BLaER1 treated with 17β-estradiol and CSF1 and Interleukin-3, amounts not matched to agents 10 nM and 100 nM (cell line): ENCODE results near the gene GALNT2.
A peak's percentile ranks its signal among the peaks of the same experiment; 100 is the strongest.

Source experiments
- H3K27ac ChIP-seq, 11 experiments: shearing (Covaris generic); formaldehyde crosslinking; 2 replicates each; pipeline ENCODE4 v1.8.1; 2022
- H3K27me3 ChIP-seq, 11 experiments: shearing (Covaris generic); formaldehyde crosslinking; 2 replicates each; pipeline ENCODE4 v1.8.1; 2022
- H3K36me3 ChIP-seq, 11 experiments: shearing (Covaris generic); formaldehyde crosslinking; 2 replicates each; pipeline ENCODE4 v1.8.1; 2022
- H3K4me1 ChIP-seq, 10 experiments: shearing (Covaris generic); formaldehyde crosslinking; 2 replicates each; pipeline ENCODE4 v1.8.1; 2022
- H3K4me2 ChIP-seq, 11 experiments: shearing (Covaris generic); formaldehyde crosslinking; 2 replicates each; pipeline ENCODE4 v1.8.1; 2022
- H3K4me3 ChIP-seq, 10 experiments: shearing (Covaris generic); formaldehyde crosslinking; 2 replicates each; pipeline ENCODE4 v1.8.1; 2022
- H3K9ac ChIP-seq, 11 experiments: shearing (Covaris generic); formaldehyde crosslinking; 2 replicates each; pipeline ENCODE4 v1.8.1; 2022
- H3K9me3 ChIP-seq, 11 experiments: shearing (Covaris generic); formaldehyde crosslinking; replicated peaks in 1 of 11; 2 replicates each; pipeline ENCODE4 v1.8.1; 2022
- H4K20me1 ChIP-seq, 11 experiments: shearing (Covaris generic); formaldehyde crosslinking; 2 replicates each; pipeline ENCODE4 v1.8.1; 2022
- Cebpa-rat ChIP-seq, 11 experiments: shearing (Covaris generic); IDR thresholded peaks; 2 replicates each; pipeline ENCODE4 v1.8.1; 2022

The GALNT2 gene

DNA sequence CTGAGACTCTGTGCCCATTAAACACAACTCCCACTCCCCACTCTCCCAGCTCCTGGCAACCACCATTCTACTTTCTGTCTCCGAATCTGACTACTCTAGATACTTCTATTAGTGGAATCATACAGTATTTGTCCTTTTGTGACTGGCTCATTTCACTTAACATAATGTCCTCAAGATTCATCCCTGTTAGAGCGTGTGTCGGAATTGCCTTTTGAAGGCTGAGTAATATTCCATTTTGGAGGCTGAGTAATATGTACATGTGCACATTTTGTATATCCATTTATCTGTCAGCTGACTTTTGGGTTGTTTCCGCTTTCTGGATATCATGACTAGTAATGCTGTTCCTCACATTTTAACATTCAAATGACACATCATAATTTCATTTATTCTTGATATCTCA is 30.3 kb downstream of the GALNT2 start:
- Histone ChIP-seq H3K4me1 (peaks cover 15 to 77% (median 56%) of the 10 kb centered on the region in 10 experiments), H3K27ac (no peak overlapping the region), H3K9ac (no peak overlapping the region), H3K9me3 (no peaks in the 10 kb centered on the region), H4K20me1 (peaks cover 0 to 100% (median 63%) of the 10 kb centered on the region in 11 experiments; a peak in 20 of 22 replicates), H3K4me3 (no peak overlapping the region), H3K4me2 (no peak overlapping the region), H3K27me3 (no peaks in the 10 kb centered on the region), H3K36me3 (peaks cover 10 to 67% (median 26%) of the 10 kb centered on the region in 11 experiments; a peak in 16 of 22 replicates)
- no peak for TF ChIP-seq Cebpa-rat (IDR thresholded peaks at IDR 0.05)

DNA sequence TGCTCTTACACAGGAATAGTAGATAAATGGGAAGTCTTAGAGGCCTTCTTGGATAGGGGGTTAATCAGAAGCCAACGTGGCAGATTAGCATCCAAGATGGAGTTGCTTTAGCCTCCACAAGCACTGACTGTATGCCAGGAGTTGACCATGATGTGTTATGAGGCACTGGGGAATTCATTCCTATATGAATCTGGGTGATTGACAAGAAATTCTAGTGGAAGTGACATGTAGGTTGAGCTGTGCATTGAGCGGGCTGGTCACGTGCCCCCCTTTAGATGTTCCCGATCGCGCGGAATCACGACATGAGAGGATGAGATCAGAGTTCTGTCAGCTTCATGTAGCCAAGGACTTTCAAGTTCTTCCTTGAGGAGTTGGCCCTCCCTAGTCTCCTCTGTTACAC is 31.7 kb downstream of the GALNT2 start:
- Histone ChIP-seq H3K4me2 (peak overlapping the region in 5 of 11 experiments; percentile 1 to 37 (median 14); a peak in 2 of 22 replicates), H4K20me1 (peaks cover 8 to 100% (median 69%) of the 10 kb centered on the region in 11 experiments; a peak in 21 of 22 replicates), H3K9ac (no peak overlapping the region), H3K27ac (no peak overlapping the region), H3K4me1 (peaks cover 29 to 79% (median 63%) of the 10 kb centered on the region in 10 experiments), H3K27me3 (no peaks in the 10 kb centered on the region), H3K4me3 (no peak overlapping the region), H3K9me3 (no peaks in the 10 kb centered on the region), H3K36me3 (peaks cover 5 to 55% (median 24%) of the 10 kb centered on the region in 11 experiments; a peak in 16 of 22 replicates)
- TF ChIP-seq Cebpa-rat (IDR thresholded peaks at IDR 0.05) = no peak

DNA sequence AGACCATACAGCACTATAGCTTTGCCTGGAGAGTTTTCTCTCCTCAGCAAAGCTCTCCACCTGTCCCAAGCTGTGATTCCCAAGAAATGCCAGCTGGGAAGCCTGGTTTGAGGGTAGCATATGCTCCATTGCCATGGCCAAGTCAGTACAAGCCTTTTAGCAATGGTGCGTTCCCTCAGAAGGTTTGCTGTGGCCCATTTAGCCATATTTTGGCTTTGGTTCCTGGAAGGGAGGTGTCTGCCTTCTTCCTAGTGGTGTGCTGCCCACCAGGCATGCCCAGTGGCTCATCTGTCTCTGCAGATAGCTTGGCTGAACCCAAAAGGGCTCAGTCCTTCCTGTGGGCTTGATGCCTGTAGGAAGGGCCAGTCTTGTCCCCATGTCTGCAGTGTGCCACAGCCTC is 32.4 kb downstream of the GALNT2 start:
- peaks cover 5 to 54% (median 24%) of the 10 kb centered on the region in 11 experiments; a peak in 16 of 22 replicates for H3K36me3 ChIP-seq
- no peaks in the 10 kb centered on the region for H3K27me3 ChIP-seq
- peak overlapping the region in 7 of 11 experiments; percentile 1 to 96 (median 22); a peak in 10 of 22 replicates for H3K4me2 ChIP-seq
- H3K27ac ChIP-seq = 0 out of 22 replicates have a peak overlapping the region, but pooled peaks of 1 of the 11 experiments have one; percentile 26
- no peak overlapping the region for H3K4me3 ChIP-seq
- H3K9me3 ChIP-seq = no peaks in the 10 kb centered on the region
- H3K9ac ChIP-seq = no peak overlapping the region
- H3K4me1 ChIP-seq = peaks cover 36 to 82% (median 70%) of the 10 kb centered on the region in 10 experiments
- TF ChIP-seq Cebpa-rat (IDR thresholded peaks at IDR 0.05) = no peak
- H4K20me1 ChIP-seq = peaks cover 16 to 100% (median 75%) of the 10 kb centered on the region in 11 experiments; a peak in 21 of 22 replicates

- H3K27ac ChIP-seq = peak overlapping the region in 2 of 11 experiments; percentile 24 to 25; a peak in 1 of 22 replicates
- H3K4me1 ChIP-seq = peaks cover 51 to 83% (median 70%) of the 10 kb centered on the region in 10 experiments
Observed at GRCh38 chr1:230100932-230101331, 33.9 kb downstream of the GALNT2 start.

DNA sequence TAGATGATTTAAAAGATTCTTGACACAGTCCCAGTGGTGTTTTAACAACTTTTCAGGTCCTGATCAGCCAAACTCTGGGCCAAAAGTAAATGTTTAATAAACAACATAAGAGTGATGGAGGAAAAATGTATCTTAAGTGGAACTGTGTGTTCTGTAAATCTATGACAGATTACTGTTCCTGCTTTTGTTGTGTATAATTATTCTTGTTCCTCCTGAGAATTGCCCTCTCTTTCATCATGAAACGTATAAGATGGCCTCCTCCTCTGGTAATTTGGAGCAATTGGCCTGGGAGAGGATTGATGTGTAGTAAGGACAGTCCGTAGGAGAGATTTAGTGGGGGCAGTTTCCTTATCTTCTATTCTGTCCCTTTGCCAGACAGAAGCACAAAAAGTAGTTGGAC is 34.5 kb downstream of the GALNT2 start:
- H3K9ac ChIP-seq = no peak overlapping the region; a peak in 2 of 22 replicates
- H3K4me3 ChIP-seq = no peak overlapping the region
- H3K36me3 ChIP-seq = peaks cover 0 to 37% (median 12%) of the 10 kb centered on the region in 11 experiments; a peak in 14 of 22 replicates
- no peak for TF ChIP-seq Cebpa-rat (IDR thresholded peaks at IDR 0.05)
- peak overlapping the region in 7 of 11 experiments; percentile 2 to 27 (median 17); a peak in 6 of 22 replicates for H3K27ac ChIP-seq
- H3K4me1 ChIP-seq = peaks cover 57 to 88% (median 74%) of the 10 kb centered on the region in 10 experiments
- H3K9me3 ChIP-seq = no peaks in the 10 kb centered on the region
- H3K27me3 ChIP-seq = no peaks in the 10 kb centered on the region
- H3K4me2 ChIP-seq = peak overlapping the region; percentile 24 to 99 (median 94); a peak in 20 of 22 replicates
- peaks cover 35 to 100% (median 79%) of the 10 kb centered on the region in 11 experiments; a peak in 21 of 22 replicates for H4K20me1 ChIP-seq

More at GRCh38 chr1:230100932-230101331, 33.9 kb downstream of the GALNT2 start:
- TF ChIP-seq Cebpa-rat (IDR thresholded peaks at IDR 0.05) = no peak
- Histone ChIP-seq H3K4me3 (no peak overlapping the region), H4K20me1 (peaks cover 29 to 100% (median 77%) of the 10 kb centered on the region in 11 experiments; a peak in 21 of 22 replicates), H3K4me2 (peak overlapping the region in 10 of 11 experiments; percentile 24 to 99 (median 94); a peak in 15 of 22 replicates), H3K27me3 (no peaks in the 10 kb centered on the region), H3K36me3 (peaks cover 1 to 39% (median 18%) of the 10 kb centered on the region in 11 experiments; a peak in 15 of 22 replicates), H3K9ac (no peak overlapping the region; a peak in 2 of 22 replicates), H3K9me3 (no peaks in the 10 kb centered on the region)

DNA sequence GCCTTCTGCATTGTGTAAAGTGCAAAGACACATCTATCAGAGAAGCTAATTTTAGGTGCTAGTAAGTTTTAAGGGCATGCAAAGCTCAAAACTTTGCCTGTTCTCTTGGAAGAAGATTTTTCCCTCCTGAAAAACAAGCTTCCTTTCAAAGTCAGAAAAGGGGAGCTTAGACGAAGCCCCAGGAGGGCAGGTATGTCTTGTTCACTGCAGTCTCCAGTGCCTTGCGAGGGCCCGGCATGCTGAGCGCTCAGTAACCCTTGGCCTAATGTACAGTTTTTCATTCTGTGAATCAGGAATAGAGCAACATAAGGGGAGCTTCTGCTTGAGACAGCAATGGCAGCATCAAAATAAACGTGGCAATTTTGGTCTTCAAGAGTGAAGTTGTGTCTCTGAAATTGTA is 35.0 kb downstream of the GALNT2 start:
- peak overlapping the region in 6 of 11 experiments; percentile 4 to 27 (median 20); a peak in 5 of 22 replicates for H3K27ac ChIP-seq
- H3K36me3 ChIP-seq = peaks cover 0 to 38% (median 10%) of the 10 kb centered on the region in 11 experiments; a peak in 14 of 22 replicates
- H3K27me3 ChIP-seq = no peaks in the 10 kb centered on the region
- H3K4me3 ChIP-seq = no peak overlapping the region
- no peaks in the 10 kb centered on the region for H3K9me3 ChIP-seq
- peaks cover 62 to 93% (median 78%) of the 10 kb centered on the region in 10 experiments for H3K4me1 ChIP-seq
- no peak overlapping the region for H3K9ac ChIP-seq
- H4K20me1 ChIP-seq = peaks cover 40 to 100% (median 84%) of the 10 kb centered on the region in 11 experiments; a peak in 21 of 22 replicates
- peak overlapping the region; percentile 24 to 99 (median 94); a peak in 21 of 22 replicates for H3K4me2 ChIP-seq
- no peak for TF ChIP-seq Cebpa-rat (IDR thresholded peaks at IDR 0.05)

DNA sequence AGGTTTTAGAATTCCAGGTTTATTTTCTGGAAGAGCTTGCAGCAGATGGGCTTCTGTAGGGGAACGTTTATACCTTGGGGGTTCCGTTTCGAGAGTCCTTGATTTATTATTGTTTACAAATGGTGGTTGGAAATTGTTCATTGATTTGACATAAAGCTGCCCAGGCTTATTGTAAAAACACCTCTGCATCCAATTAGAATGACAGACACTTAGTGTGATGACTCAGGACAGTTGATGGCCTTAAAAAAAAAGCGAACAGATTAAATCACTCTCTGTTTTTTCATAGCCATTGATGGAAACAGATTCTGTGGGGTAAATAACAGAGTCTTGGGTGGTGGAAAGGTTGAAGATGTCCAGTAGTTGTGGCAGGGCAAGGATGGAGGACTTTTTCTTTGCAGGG is 35.4 kb downstream of the GALNT2 start:
- Histone ChIP-seq H3K4me2 (peak overlapping the region in 10 of 11 experiments; percentile 91 to 99 (median 94); a peak in 20 of 22 replicates), H3K27ac (peak overlapping the region in 3 of 11 experiments; percentile 11 to 75 (median 27); a peak in 3 of 22 replicates), H3K27me3 (no peaks in the 10 kb centered on the region), H3K9ac (no peak overlapping the region), H4K20me1 (peaks cover 40 to 100% (median 88%) of the 10 kb centered on the region in 11 experiments; a peak in 21 of 22 replicates), H3K4me1 (peaks cover 66 to 97% (median 83%) of the 10 kb centered on the region in 10 experiments), H3K36me3 (peaks cover 0 to 37% (median 10%) of the 10 kb centered on the region in 11 experiments; a peak in 11 of 22 replicates), H3K4me3 (no peak overlapping the region), H3K9me3 (no peaks in the 10 kb centered on the region)
- TF ChIP-seq Cebpa-rat (IDR thresholded peaks at IDR 0.05) = no peak

DNA sequence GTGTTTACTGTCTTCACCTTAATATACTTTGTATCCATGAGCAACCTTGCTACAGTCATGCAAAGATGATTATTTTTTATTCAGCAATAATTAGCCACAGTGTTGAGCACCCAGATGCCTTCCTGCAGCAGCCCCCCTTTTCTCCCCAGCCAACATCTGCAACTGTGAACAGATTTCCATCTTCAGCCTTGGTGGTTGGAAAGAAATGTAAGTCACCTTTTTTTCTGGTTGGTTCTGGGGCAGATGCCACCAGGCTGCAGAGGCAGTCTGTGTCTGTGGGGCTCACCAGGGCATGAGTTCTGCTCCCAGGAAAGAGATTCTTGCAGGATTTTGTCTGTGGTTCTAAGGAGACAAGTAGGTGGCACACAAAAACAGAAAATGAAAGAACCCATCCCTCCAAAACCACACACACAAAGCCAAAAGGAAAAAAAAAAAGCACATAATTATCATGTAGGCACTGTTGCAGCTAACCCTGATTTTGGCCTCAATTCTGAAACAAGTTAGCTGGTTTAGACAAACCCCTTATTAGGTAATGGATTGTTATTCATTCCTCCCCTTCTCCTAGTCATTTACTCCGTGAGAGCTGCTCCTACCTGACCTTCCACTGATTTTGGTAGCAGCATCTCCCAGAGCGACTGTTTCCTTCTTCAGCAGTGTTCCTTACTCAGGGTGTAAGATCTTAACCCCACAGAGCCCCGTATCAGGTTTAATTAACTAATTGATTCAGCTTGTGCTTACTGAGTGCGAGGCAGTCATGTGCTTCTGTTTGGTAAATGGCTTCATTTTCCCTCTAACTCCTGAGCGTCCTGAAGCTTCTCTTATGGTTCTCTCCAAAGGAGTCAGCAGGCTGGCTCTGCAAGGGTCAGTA is 36.5 kb downstream of the GALNT2 start:
- peak overlapping the region in 5 of 11 experiments; percentile 45 to 70 (median 54); a peak in 10 of 22 replicates for H3K9ac ChIP-seq

More for the DNA sequence above, 36.5 kb downstream of the GALNT2 start:
- Histone ChIP-seq H3K4me2 (peak overlapping the region; percentile 79 to 99 (median 94)), H3K27ac (peak overlapping the region in 8 of 11 experiments; percentile 21 to 75 (median 68); a peak in 14 of 22 replicates), H3K36me3 (peaks cover 0 to 27% (median 4%) of the 10 kb centered on the region in 11 experiments; a peak in 8 of 22 replicates), H3K9me3 (no peaks in the 10 kb centered on the region), H3K4me1 (peaks cover 73 to 100% (median 93%) of the 10 kb centered on the region in 10 experiments), H4K20me1 (peaks cover 47 to 100% (median 96%) of the 10 kb centered on the region in 11 experiments; a peak in 21 of 22 replicates), H3K27me3 (no peaks in the 10 kb centered on the region), H3K4me3 (no peak overlapping the region)
- TF ChIP-seq Cebpa-rat (IDR thresholded peaks at IDR 0.05) = no peak
